GM20431 (cell line): ENCODE data around the gene TFE3.

Experiments
- in situ Hi-C: fragments of 300-500 bp; cut with MseI, MboI; formaldehyde crosslinking; loops from one replicate; pipeline ENCODE4 v1.15.0; 2020; ENCODE audit warnings: low sequenced_read_pairs; ENCODE audit not compliant: unreplicated experiment

Gene TFE3, protein sequence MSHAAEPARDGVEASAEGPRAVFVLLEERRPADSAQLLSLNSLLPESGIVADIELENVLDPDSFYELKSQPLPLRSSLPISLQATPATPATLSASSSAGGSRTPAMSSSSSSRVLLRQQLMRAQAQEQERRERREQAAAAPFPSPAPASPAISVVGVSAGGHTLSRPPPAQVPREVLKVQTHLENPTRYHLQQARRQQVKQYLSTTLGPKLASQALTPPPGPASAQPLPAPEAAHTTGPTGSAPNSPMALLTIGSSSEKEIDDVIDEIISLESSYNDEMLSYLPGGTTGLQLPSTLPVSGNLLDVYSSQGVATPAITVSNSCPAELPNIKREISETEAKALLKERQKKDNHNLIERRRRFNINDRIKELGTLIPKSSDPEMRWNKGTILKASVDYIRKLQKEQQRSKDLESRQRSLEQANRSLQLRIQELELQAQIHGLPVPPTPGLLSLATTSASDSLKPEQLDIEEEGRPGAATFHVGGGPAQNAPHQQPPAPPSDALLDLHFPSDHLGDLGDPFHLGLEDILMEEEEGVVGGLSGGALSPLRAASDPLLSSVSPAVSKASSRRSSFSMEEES

GRCh38 chrX:49043220-49043986, at the start of gene TFE3:
Gene TFE3, minus strand, starts transcription at chrX:49043357. Its CDS starts 131 bp downstream, at chrX:49043226.
- in situ Hi-C loops: no loop called here

DNA sequence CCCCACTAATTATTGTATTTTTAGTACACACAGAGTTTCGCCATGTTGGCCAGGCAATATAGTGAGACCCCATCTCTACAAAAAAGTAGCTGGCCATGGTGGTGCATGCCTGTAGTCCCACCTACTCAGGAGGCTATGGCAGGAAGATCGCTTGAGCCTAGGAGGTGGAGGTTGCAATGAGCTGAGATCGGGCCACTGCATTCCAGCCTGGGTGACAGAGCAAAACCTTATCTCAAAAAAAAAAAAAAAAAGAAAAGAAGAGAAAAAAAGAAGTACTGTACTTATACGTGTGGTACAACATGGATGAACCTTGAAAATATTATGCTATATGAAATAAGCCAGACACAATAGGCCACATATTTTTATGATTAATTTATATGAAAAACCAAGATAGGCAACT, 46.4 kb upstream of the TFE3 start:
- in situ Hi-C loops: no loop called here

DNA sequence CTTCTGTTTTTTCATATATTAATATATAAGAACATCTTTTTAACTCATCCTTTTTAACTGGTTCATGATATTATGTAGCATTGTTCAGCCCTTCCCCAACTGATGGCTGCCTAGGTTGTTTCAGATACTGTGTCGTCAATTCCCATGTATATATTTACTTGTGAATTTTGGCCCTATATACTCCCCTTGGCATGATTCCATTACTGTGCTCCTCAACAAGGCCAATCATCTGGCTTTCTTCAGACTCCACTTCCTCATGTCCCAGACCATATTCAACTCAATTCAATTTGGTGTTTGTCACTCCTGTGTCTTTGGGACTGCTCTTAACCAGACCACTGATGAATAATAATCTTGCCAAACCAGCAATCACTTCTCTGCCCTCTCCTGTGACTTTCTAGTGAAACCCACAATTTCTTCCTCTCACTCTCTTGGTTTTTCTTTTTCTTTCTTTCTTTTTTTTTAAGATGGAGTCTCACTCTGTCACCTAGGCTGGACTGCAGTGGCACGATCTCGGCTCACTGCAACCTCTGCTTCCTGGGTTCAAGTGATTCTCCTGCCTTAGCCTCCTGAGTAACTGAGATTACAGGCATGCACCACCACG, 39.2 kb upstream of the TFE3 start:
- in situ Hi-C loops: no loop called here

DNA sequence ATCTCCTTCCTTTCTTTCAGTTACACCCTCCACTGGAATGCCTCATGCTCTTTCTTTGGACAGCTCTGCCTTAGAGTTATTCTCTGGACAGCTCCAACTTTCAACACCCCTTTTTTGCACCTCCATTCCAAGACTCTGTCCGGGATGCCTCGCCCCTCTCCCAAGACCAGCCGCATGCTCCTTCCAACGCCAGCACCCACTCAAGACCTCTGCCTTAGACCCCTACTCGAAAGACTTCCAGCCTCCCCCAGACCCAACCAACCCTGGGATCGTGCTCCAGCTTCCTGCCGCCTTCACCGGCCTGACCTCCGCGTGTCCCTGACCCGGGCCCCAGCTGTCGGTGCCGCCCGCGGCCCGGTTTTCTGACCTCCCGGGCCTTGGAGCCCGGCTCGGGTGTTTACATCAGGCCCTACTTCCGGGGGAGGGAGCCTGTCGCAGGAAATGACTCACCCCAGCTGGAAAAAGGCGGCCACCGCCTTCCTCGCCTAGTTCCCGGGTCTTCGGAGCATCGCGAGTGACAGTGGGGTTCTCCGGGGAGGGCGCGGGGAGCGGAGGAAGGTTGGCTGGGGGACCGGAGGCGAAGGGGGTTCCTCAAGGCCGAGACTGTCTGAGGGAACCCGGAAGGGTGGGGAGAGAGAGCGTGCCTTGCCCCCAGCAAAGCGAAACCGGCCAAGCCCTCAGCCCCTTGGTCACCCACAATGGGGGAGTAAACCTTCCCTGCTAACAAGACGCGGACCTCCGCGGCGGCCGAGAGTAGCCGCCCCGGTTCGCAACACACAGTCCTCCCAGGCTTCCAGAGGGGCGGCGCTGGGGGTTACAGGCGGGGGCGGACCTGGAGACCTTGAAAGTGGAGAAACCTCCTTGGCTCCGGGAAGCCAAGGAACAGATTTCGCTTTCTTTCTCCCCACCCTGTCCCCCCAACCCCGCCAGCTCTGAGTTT, 36.6 kb upstream of the TFE3 start, which contains the start of gene WDR45:
WDR45 (minus strand) TSS at position 399 of the 940 bp plus-strand sequence. CDS start 1,792 bp downstream, outside the sequence.
- in situ Hi-C loops: no loop called here

DNA sequence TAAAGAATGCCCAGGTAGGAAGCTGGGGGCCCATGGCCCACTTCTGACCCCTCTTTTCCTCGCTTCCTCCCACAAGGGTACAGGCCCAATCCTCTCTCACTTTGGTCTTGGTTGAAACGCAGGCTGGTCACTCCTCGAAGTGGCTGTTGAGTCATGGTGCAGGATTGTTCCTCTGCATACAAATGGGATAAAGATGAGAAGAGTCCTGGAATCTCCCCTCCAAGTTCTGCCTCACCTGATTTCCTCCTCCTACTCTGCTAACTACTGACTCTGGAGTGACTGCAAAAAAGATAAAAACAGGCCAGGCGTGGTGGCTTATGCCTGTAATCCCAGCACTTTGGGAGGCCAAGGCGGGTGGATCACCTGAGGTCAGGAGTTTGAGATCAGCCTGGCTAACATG, 34.8 kb upstream of the TFE3 start:
- in situ Hi-C loops: no loop called here

GRCh38 chrX:49075347-49075746, 32.2 kb upstream of the TFE3 start:
- in situ Hi-C loops: no loop called here

GRCh38 chrX:49073601-49074575, 30.7 kb upstream of the TFE3 start, which contains the start of gene PRAF2:
Gene PRAF2, minus strand, starts transcription at chrX:49074002. Its CDS starts 15 bp downstream, at chrX:49073987.
- in situ Hi-C loops: no loop called here

GRCh38 chrX:49072712-49073095, 29.5 kb upstream of the TFE3 start:
- in situ Hi-C loops: no loop called here

GRCh38 chrX:49071877-49072711, 28.9 kb upstream of the TFE3 start:
- in situ Hi-C loops: no loop called here

- in situ Hi-C loops: no loop called here
Observed at GRCh38 chrX:49070988-49071387, 27.8 kb upstream of the TFE3 start.

GRCh38 chrX:49069038-49069437, 25.9 kb upstream of the TFE3 start:
- in situ Hi-C loops: no loop called here

- in situ Hi-C loops: no loop called here
Observed at GRCh38 chrX:49067285-49068120, 24.3 kb upstream of the TFE3 start.

- in situ Hi-C loops: no loop called here
Observed at GRCh38 chrX:49066690-49067089, 23.5 kb upstream of the TFE3 start.

DNA sequence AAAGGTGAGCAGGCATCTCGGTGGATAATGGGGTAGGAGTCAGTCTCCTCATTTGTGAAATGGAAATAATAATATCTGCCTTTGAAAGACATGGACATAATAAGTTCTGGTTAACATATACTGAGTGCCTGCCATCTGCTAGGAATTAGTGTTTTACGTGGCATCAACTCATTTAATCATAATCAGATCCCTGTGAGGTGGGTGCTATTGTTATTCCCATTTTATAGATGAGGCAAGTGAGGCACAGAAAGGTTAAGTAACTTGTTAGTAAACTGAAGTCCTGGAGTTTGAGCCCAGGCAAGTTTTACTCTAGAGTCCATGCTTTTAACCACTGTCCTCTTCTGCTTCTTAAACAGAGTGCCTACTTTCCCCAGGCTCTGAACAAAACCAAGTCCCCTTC, 23.1 kb upstream of the TFE3 start:
- in situ Hi-C loops: no loop called here

DNA sequence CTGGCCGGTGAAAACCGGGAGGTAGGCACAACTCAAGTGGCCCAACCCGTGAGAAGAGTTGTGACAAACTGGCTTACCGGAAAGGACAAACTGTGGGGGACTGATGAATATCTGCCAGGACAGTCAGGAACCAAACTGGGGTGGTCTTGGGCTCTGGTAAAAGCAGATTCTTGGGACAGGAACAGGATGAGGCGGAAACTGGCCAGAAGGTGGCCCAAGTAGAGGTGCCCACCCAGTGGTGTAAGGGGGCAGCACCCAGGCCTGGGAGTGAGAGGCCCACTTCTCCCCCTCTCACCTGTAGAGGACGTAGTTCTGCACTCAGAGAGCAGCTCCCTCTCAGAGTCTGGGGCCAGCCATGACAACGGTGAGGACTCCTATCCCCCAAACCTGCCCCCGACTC, 21.6 kb upstream of the TFE3 start:
- in situ Hi-C loops: no loop called here

GRCh38 chrX:49064303-49064702, 21.1 kb upstream of the TFE3 start:
- in situ Hi-C loops: no loop called here

DNA sequence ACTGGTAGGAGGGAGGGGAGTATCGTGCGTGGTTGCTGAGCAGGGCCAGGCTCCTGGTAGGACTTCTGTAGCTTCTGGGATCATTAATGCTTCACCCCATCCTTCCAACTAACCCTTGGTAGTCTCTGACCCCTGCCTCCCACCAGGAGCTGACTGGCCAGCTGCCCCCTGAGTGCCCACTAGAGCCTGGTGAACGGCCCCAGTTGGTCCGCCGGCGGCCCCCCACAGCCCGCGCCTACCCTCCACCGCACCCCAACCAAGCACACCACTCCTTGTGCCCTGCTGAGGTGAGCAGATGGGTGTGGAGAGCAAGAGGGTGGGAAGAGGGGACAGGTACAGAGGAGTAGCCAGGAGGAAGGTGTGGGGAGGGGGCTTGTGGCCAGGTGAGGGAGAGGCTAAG, 20.6 kb upstream of the TFE3 start:
- in situ Hi-C loops: no loop called here
